ENCODE measurements around the gene SGK1.
"Not testable (repeated sequence)": the region's sequence is repeated elsewhere in the genome, so short reads cannot be mapped to it uniquely, and the experiment has no call there.

The SGK1 gene

DNA sequence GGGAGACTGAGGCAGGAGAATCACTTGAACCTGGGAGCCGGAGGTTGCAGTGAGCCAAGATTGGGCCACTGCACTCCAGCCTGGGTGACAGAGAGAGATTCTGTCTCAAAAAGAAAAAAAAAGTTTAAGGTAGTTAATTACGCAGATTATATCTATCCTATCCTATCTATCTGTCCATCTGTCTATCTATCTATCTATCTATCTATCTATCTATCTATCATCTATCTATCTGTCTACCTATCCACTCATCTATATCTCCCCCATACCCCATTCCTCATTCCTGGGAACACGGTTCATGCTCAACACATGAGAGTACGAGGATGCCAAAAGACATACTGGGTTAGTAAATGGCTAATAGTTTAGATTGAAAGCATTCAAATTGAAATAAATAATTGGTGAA is 8.3 kb upstream of the SGK1 start:
- not testable (repeated sequence) for DNase-seq

DNA sequence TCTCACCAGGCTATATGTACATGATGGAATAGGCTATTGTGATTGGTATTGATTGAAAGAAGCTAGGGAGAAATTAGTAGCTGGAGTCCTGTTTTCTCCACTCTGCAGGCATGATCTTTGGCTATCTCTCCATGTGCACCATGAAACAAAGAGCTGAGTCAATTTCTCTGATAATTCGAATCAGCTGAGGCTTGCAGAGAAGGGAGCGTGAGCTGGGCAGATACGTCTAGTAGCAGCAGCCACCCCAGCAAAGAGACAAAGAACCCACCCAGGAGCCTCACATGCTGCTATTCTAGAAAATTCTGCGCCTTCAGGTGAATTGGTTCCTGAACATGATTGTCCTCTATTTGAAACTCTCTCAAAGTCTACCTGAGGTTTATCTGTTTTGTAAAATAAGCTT is 6.9 kb upstream of the SGK1 start:
- DNase-seq = no peak

DNA sequence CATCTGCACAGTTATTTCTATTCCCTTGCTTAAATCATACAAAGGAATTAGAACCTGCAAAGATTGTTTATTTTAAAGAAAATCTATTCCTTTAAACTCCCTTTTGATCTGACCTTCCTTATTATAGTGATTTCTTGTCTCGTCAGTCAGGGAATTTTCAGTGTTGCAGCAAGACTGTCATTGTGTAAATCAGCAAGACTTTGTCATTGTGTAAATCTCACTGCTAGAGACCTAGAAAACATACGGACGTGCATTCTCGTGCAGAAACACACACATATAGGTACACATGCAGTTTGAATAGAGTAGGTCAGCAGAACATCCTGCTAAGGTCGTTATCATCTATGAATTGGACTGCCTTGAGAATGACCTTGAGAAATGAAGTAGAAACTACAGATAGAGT is 6.2 kb upstream of the SGK1 start:
- no peak for DNase-seq

DNA sequence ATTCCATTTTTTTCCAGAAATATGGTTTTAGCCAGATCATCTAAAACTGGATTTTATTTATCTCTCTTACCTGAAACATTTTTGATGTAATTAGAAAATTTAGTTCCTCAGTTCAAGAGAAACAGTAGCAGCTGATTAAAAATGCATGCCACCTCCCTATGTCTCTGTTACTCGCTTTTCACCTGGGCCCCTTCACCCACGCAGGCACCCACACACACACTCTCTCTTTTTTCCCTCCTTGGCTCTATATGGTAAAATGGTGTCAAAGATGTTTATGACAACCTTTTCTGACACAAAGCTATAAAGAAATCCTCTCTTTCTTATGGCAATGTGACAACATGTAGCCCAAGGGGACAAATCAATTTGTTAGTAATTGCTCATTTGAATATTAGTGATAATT is 5.8 kb upstream of the SGK1 start:
- DNase-seq = no peak

DNA sequence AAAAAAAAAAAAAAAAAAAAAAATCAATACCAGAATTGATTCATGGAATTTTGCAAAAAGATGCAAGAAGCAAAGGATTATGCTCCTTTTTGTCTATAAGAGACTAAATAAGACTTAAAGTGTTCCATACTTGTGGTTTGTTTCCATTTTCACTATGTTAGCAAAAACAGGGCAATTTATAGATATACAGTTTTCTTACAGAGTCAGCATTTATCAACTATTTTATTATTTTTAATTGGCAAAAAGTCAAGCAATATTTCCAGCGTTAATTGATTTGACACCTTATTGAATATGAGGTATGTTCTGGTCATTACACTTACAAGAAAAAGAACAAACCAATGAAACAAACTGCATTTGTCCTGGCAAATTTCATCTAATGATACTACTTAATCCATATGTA is 5.4 kb upstream of the SGK1 start:
- DNase-seq = no peak

DNA sequence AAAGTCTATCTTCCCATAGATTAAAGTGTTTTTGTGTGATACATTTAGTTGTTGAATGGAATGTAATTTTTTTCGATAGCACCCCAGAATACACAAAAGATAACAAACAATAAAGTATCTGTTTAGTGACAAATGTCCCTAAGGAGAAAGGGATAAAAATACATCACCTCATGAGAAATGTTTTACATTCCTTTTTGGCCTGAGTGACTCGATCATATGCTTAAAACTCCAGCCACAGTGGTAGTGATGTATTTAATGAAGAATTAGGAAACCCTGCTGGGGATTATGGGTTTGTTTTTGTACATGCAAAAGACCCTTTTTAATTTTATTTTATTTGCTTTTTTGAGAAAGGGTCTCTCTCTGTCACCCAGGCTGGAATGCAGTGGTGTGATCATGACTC is 4.3 kb upstream of the SGK1 start:
- DNase-seq = no peak

DNA sequence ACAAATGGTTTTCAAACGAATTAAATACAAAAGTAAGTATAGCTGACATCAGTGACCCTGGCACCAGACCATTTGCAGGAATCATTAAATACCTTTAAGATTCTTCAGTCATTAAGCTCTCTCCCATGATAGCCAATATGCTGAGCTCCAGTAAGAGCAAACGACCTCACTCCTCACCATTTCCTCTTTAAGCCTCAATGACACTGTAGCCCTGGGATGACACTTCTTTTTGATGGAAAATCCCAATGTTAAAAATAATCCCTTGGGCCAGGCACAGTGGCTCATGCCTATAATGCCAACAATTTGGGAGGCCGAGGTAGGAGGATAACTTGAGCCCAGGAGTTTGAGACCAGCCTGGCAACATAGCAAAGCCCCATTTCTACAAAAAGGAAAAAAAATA is 3.3 kb upstream of the SGK1 start:
- no peak for DNase-seq

DNA sequence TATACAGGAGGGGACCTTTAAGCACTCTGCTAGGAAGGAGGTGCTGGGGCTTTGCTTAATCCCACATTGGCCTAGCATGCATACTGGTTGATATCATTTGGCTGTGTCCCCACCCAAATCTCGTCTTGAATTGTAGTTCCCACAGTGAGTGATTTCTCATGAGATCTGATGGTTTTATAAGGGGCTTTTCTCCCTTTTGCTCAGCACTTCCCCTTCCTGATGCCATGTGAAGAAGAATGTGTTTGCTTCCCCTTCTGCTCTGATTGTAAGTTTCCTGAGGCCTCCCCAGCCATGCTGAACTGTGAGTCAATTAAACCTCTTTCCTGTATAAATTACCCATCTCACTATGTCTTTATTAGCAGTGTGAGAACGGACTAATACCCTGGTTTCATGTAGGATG is 1.8 kb upstream of the SGK1 start:
- DNase-seq = not testable (repeated sequence)

DNA sequence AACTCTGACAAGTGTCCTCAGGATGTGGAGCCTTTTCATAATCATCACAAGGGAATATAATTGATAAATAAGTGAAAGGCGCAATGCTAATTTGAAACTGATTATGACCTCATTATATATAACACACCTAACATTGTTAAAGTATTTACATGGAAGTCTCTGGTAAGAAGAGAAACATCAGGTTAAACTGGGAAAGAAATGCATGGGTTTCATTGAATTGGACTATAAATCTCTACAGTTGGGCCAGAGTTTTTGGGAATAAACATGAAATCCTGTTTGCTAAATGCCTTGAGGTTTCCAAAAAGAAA is 1.0 kb upstream of the SGK1 start:
- DNase-seq = no peak

DNA sequence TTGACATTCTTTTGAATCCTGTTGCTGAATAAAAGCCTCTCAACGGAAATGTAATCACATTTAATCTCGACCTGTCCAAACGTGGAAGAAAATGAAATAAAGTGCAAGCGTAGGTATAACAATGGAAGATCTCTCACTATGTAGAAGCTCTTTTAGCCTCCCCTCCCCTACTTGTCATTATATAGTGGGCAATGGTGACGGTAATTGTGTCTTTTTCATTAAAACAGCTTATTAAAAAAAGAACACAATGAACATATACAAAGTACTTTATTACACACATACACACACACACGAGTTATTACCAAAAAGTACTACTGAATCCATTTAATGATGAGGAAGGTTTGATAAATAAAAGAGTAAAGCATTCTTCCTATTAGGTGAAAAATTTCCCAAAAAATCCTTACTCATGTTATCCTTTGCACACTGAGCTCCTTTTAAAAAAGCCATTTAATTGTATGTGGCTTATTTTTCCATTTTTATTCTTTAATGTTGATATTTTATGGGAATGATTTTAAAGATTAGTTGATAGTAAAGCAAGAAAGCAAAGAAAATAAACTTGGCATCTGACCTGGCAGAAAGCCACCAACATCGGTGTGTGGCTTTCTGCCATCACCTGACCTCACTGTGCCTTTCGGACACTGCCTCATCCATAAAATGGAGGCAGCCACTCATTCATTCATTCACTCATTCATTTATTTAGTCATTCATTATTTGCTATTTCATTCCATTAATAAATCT is 493 bp upstream of the SGK1 start:
- DNase-seq = no peak

DNA sequence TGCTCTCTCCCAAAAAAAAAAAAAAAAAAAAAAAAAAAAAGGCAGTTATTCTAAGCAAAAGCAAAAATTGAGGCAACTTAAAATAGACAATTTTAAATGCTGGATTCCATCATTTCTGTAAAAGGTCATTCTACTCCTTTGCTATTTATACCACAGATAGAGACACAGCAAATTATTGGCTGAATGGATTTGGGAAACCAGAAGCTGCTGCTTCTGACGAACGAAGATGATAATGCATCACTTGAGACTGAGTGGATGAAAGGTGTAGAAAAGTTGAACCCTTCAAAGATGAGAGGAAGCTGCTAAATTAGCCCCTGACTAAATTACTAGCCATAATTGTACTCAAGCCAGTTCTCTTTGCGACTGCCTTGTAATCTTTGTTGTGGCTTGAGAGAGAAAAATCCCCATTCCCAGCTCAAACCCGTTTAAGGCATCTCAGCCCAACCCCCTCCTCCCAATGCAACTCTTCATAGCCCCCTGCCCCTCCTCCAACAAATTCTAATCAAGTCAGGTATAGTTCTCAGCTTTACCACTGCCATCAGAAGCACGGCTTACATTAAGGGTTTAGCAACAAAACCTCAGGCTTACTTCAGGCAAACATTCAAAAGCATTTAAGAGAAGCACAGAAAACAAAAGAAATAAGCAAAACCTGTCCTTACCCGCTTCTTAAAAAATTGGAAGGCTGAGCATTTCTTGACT is 1.0 kb downstream of the SGK1 start:
- DNase-seq = no peak

DNA sequence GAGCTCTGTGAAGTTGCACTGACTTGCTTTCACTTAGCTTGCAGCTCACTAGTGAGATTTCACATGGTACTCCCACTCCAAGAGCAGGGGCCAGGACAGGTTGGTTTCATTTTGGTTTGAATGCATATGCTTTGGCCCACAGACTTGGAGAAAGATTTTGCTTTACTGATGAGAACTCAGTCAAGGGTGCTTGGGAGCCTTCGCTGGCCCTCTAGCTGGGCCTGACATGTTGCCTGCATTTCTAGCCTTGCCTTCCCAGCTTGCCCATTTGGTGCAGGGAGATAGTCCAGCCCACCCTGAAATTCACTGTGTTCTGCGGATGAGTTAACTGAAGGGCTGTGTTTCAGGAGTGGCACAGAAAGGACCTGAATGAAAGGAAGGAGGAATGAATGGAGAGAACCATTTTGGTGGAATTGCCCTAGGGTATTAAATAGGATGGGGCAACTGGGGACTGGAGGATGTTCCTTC is 1.9 kb downstream of the SGK1 start:
- no peak for DNase-seq

DNA sequence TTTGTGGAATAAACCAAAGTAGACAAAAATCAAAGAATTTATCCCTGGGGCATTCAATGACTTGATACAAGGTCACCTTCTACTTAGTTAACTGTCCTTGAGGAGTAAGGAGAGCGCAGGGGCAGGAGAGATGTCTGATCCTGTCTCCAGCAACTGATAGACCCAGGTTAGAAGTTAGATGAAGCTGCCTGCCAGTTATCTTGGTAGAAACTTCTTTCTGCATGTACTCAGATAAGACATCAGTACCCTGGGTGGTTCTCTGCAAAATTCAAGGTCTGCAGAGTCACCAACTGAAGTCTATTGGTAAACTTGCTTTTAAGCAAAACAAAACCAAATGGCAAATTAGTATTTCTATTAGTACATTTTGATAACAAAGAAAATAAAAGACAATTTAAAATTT is 2.7 kb downstream of the SGK1 start:
- no peak for DNase-seq

DNA sequence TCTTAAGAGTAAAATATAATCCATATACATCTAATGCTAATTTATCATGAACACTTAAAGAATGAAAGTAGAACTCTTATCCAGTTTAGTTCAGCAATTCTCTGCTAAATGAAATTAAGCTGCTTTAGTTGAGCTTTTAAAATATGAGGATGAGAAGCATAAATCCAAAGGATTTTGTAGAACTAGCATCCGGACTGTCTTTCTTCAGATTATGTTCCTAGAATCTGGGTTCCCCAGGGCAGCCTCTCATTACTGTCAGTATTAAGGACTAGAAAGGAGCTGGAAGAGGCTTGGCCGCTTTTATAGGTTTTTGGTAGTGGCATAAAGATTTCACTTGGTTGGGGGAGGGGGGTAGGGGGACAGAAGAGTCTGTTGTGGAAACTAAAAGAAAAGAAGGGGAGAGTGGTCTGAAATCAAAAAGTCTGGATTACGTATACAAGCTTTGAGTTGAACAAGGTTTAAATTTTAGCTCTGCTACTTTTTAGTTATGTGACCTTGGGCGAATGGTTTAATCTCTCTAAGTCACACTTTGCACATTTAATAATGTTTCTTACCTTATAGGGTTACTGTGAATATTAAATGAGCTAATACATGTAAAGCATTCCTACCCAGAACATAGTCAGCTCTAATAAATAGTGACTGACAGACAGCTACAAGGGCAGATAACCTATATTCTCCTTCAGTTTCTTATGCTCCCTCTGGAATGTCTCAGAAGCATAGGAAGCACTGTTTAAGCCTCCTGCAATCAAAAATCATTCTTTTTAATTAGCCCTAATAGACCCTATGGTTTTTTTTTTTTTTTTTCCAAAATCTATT is 3.7 kb downstream of the SGK1 start:
- no peak for DNase-seq

DNA sequence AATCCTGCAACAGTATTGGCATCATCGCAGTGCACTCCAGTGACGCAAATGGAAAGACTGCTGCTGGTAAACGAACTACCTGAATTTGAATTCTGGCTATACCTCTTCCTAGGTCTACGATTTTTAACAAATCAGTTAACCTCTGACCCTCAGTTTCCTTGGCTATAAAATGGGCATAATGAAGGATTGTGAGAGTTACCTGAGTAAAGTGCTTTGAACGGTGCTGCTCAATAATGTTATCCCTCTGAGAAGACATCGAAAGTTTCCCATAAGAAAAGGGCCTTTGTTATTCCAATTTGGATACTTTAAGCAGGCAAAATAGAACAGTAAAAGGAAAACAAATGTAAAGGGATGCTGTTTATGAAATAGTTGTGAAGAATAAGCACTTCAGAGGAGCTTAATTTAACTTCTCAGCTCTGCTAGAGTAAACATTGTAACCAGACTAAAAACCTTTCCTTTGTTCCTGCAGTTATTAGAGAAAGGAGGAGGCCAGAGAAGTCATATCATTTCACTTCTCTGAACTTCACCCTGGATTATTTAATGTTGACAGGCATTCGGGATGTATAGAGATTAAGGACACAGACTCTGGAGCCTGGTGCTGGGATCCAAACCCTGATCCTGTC is 5.8 kb downstream of the SGK1 start:
- DNase-seq = no peak

DNA sequence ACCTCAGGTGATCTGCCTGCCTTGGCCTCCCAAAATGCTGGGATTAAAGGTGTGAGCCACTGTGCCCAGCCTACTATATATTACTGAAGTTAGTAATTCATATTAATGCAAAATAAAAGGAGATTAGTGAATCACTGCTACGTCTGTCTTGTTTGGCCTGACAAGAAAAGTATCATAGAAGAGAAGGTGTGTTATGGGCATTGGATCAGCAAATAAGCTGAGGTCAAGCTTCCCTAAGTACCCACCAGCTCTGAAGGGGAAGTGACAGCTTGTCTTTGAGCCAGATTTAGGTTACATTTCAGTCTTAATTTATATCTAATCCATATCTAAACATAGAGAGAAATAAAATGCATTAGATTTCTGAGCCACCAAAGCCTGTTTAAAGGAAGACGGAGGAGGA is 7.1 kb downstream of the SGK1 start:
- no peak for DNase-seq

DNA sequence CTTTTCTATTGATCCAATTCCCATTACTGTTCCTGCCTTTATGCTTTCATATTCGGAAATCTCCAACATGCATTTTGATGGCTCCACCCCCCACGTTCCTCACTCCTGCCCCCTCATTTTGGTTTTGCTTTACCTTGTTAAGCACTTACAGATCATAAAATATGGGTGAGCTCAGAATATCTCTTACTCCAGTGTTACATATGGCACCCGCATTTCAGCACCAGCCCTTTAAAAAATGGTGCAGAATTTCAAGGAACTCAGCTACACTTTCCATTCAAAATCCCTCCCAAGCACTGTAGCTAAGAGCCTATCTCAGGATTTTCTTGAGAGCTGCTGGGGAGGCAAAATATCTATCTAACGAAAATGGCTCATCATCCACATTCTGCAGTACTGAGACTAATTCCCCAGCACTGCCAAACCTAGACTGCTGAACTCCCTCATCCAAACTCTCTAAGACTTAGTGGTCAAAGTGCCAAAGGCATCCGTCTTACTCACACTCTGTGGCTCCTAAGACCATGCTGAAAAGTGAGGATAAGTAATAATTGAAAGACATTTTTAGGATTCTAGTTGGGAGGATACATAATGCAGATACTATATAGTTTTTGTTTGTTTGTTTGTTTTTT is 7.8 kb downstream of the SGK1 start:
- DNase-seq = no peak

DNA sequence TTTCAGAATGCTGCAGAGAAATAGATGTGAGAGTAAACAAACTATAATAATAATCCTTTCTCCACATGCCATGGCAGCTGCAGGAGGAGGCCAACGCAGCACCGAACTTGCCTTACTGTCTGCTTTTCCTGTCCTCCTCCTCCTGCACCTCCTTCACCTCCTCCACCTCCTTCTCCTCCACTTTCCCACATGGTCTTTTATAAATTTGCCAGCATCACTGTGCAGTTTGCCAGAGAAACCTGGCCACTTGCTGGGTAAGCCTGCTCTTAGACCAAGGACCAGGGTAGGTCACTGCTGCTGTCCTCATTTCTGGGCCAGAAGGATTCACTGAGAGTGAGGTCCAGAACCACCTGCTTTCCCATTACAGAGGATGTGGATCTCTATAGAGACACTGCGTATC is 8.7 kb downstream of the SGK1 start:
- no peak for DNase-seq

DNA sequence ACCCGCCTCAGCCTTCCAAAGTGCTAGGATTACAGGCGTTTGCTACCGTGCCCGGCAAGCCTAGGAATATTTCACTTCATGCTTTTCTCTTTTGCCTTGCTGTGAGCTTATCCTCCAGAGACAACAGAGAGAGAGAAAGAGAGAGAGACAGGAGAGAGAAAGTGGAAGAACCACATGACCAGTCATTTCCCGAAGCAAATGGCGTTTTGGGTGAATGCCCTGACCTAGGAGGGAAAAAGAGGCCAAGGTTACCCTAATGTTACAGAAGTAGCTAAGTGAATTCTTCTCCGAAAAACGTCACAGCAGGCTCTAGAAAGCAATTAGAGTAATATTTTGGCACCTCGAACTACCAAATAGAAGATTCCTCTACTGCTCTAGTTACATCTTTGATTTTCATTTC is 9.1 kb downstream of the SGK1 start:
- DNase-seq = no peak

DNA sequence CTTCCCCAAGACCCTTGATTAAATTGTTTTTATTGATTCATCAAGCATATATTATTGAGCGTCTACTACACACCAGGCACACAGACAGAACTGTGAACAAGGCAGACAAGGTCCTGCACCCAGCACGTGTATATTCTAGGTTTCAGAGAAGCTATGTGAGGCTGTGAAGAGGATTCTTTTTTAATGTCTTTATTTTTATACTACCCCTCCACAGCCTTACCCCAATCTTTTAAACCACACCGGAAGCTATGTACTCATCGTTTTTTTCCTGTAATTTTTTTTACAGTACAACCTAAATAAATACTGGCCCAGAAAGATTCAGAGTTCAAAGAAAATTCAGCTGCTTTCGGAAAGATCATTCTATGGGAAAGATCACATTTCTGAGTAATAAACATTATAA is 10.0 kb downstream of the SGK1 start:
- DNase-seq = no peak

DNA sequence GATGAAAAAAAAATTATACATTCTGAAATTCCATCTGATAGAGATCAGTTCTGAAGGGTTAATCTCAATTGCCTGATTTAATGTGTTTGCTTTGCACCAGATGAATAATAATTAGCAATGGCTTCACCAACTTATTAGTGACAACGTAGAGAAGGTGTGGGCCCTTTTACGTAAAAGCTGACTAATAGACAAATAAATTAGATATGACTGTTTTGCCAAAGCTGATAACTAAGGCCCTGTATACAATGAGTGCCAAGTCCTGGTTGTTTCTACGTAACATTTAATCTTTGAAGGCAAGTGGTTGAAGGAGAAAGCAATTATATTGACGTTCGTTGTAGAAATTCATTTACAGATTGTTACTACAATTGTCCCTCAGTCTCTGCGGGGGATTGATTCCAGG is 10.8 kb downstream of the SGK1 start:
- DNase-seq = no peak

DNA sequence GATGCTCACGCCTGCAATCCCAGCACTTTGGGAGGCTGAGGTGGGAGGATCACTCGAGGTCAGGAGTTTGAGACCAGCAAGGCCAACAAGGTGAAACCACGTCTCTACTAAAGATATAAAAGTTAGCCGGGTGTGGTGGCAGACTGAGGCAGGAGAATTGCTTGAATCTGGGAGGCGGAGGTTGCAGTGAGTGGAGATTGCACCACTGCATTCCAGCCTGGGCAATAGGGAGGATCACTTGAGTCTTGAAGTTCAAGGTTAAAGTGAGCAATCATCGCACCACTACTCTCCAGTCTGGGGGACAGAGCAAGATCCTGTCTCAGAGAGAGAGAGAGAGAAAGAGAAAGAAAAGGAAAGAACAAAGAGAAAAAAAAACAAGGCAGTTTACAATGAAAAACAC is 13.5 kb downstream of the SGK1 start:
- not testable (repeated sequence) for DNase-seq

DNA sequence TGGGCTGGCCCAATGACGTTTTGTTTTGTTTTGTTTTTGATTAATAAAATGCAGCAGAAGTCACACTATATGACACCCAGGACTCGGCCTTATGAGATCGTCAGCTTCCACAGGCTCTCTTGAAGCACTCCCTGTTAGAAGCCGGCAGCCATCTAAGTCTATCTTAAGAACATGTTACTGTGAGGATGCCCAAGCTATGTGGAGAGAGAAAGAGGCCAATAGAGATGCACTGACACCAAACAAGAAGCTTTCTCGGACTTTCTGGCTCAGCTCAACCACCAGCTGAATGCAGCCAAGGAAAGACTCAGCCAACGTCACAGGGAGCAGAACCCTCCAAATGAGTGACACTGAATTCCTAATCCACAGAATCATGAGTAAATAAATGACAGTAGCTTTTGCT is 14.0 kb downstream of the SGK1 start:
- no peak for DNase-seq
